HFFc6 (cell line): ENCODE measurements around the gene ATP1A3. TPM values are rescaled to one million over a fixed set of nuclear protein-coding genes. Genes with fewer than 3 reads are reported as not detected.
A peak's percentile ranks its signal among the peaks of the same experiment; 100 is the strongest.

Experiments used
- DNase-seq: peaks from one replicate; pipeline ENCODE4 v3.0.0-alpha.2; 2018
- H3K27ac Mint-ChIP-seq: 2 replicates; pipeline ENCODE4 v1.8.0; 2020; ENCODE audit warnings: mild to moderate bottlenecking, mixed read lengths
- H3K27me3 Mint-ChIP-seq: 2 replicates; pipeline ENCODE4 v1.8.0; 2021; ENCODE audit warnings: mild to moderate bottlenecking, moderate library complexity, mixed read lengths; ENCODE audit not compliant: insufficient read depth
- H3K36me3 Mint-ChIP-seq: 2 replicates; pipeline ENCODE4 v1.8.0; 2021; ENCODE audit warnings: low read depth, mixed read lengths
- H3K4me1 Mint-ChIP-seq: 2 replicates; pipeline ENCODE4 v1.8.0; 2020; ENCODE audit warnings: low read depth, mixed read lengths
- H3K4me3 Mint-ChIP-seq: 2 replicates; pipeline ENCODE4 v1.8.0; 2020; ENCODE audit warnings: mild to moderate bottlenecking, moderate library complexity, mixed read lengths
- H3K9me3 Mint-ChIP-seq: 2 replicates; pipeline ENCODE4 v1.8.0; 2020; ENCODE audit warnings: mild to moderate bottlenecking, mixed read lengths
- CTCF ChIP-seq: fragments of 200-600 bp; sonication (generic); IDR thresholded peaks from 2 replicates; pipeline ENCODE4 v1.5.0; 2021; ENCODE audit warnings: antibody characterized with exemption, mild to moderate bottlenecking
- total RNA-seq, 6 experiments: library from RNA; stranded (reverse); fragmentation: NEBNext Ultra II Directional; extraction: Animal tissue kit (Norgen Biotek cat#: 25700); gene quantifications; 2 replicates in 1 of 6; 3 replicates in 5 of 6; pipeline ENCODE4 v1.2.3, GENCODE V29; 2021

ATP1A3 gene
- total RNA-seq, 6 experiments from 2014 or later, result 0.10 to 0.66 (median 0.33) TPM; not detected in 2

GRCh38 chr19:41956621-41957020 lies 37.4 kb downstream of the ATP1A3 start:
- Mint-ChIP-seq H3K27ac (no peak overlapping the region), H3K36me3 (peaks cover 9% of the 10 kb centered on the region), H3K4me3 (no peak overlapping the region), H3K9me3 (no peaks in the 10 kb centered on the region), H3K27me3 (peaks cover 4% of the 10 kb centered on the region), H3K4me1 (peaks cover 25% of the 10 kb centered on the region)
- no peak for DNase-seq
- TF ChIP-seq CTCF, result no peak

- Mint-ChIP-seq H3K27me3 (peaks cover 4% of the 10 kb centered on the region), H3K27ac (no peak overlapping the region), H3K4me1 (peaks cover 26% of the 10 kb centered on the region), H3K4me3 (no peak overlapping the region), H3K36me3 (peaks cover 9% of the 10 kb centered on the region), H3K9me3 (no peaks in the 10 kb centered on the region)
- no peak for DNase-seq
- TF ChIP-seq CTCF, result no peak
Observed at GRCh38 chr19:41955521-41955920, 38.5 kb downstream of the ATP1A3 start.

- H3K27me3 Mint-ChIP-seq, result no peaks in the 10 kb centered on the region; the same call in 1 of the 2 replicates
- no peaks in the 10 kb centered on the region for H3K9me3 Mint-ChIP-seq
- peaks cover 5% of the 10 kb centered on the region; the same call in 1 of the 2 replicates for H3K4me1 Mint-ChIP-seq
- peak; percentile 99 for TF ChIP-seq CTCF
- H3K4me3 Mint-ChIP-seq, result peak overlapping the region; percentile 75
- no peaks in the 10 kb centered on the region for H3K36me3 Mint-ChIP-seq
- DNase-seq, result peak; percentile 56
- H3K27ac Mint-ChIP-seq, result no peak overlapping the region
Observed at GRCh38 chr19:41951686-41952172, 42.3 kb downstream of the ATP1A3 start.

- Mint-ChIP-seq H3K4me3 (no peak overlapping the region), H3K4me1 (peaks cover 5% of the 10 kb centered on the region; the same call in 1 of the 2 replicates), H3K9me3 (no peaks in the 10 kb centered on the region), H3K27ac (no peak overlapping the region), H3K27me3 (peaks cover 3% of the 10 kb centered on the region), H3K36me3 (no peaks in the 10 kb centered on the region)
- no peak for TF ChIP-seq CTCF
- DNase-seq, result no peak
Observed at GRCh38 chr19:41947091-41947490, 46.9 kb downstream of the ATP1A3 start.

- TF ChIP-seq CTCF, result no peak
- Mint-ChIP-seq H3K4me1 (no peaks in the 10 kb centered on the region), H3K4me3 (no peak overlapping the region), H3K36me3 (no peaks in the 10 kb centered on the region), H3K9me3 (no peaks in the 10 kb centered on the region), H3K27me3 (peaks cover 3% of the 10 kb centered on the region), H3K27ac (no peak overlapping the region)
- DNase-seq, result no peak
Observed at GRCh38 chr19:41945135-41945766, 48.8 kb downstream of the ATP1A3 start.
